ENCODE measurements around the gene MYL1. TPM values are rescaled to one million over a fixed set of nuclear protein-coding genes. Genes with fewer than 3 reads are reported as not detected.

Gene MYL1
- total RNA-seq (not detected), polyA plus RNA-seq (not detected), total RNA-seq (0 reads per million in 6 experiments)

GRCh38 chr2:210315015-210315788 lies at the start of gene MYL1:
MYL1 (minus strand) TSS chr2:210315174; CDS start chr2:210315042, 132 bp downstream.
- no peak for ATAC-seq
- POLR2A ChIA-PET: no interaction called here
- DNase-seq: no peak
- no peak within 1 kb of the TSS for H3K4me3 Mint-ChIP-seq
- H3K4me1 Mint-ChIP-seq: no peaks in the 10 kb centered on the region
- H3K9me3 Mint-ChIP-seq: no peaks in the 10 kb centered on the region
- H3K27me3 Mint-ChIP-seq: peaks cover 0 to 8% (median 1%) of the 10 kb centered on the region in 5 donors
- H3K36me3 Mint-ChIP-seq: no peaks in the 10 kb centered on the region
- H3K27ac Mint-ChIP-seq: no peak within 1 kb of the TSS

GRCh38 chr2:210363876-210364275 lies 48.9 kb upstream of the MYL1 start:
- peaks cover 0 to 4% (median 0%) of the 10 kb centered on the region in 9 donors for H3K9me3 Mint-ChIP-seq
- H3K4me1 Mint-ChIP-seq: no peaks in the 10 kb centered on the region
- DNase-seq (no peak), ATAC-seq (no peak)
- no peak overlapping the region for H3K4me3 Mint-ChIP-seq
- H3K36me3 Mint-ChIP-seq: no peaks in the 10 kb centered on the region
- POLR2A ChIA-PET: no interaction called here
- peaks cover 0 to 16% (median 3%) of the 10 kb centered on the region in 5 donors for H3K27me3 Mint-ChIP-seq
- H3K27ac Mint-ChIP-seq: no peak overlapping the region

DNA sequence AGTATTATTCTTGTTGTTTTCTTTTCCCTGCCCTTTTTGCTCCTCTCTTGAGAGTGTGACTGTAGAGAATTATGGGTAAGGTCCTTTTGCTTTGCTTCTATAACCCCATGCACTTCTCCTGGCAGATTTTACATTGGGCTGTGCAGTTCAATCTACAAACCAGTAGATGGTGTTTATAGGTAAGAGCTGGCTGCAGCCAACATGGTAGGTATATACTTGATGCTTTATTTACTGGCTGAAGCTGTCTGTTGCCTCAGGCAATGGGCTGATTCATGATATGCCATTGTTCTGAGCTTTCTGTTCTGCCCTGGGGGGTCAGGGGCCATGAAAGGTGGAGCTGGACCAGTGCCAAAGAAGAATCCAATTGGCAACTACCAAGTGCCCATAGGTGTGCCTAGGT lies 48.3 kb upstream of the MYL1 start:
- Mint-ChIP-seq H3K27ac (no peak overlapping the region), H3K4me3 (no peak overlapping the region), H3K4me1 (no peaks in the 10 kb centered on the region), H3K9me3 (peaks cover 0 to 4% (median 0%) of the 10 kb centered on the region in 9 donors), H3K36me3 (no peaks in the 10 kb centered on the region), H3K27me3 (peaks cover 0 to 16% (median 3%) of the 10 kb centered on the region in 5 donors)
- POLR2A ChIA-PET: no interaction called here
- DNase-seq (no peak), ATAC-seq (no peak)

DNA sequence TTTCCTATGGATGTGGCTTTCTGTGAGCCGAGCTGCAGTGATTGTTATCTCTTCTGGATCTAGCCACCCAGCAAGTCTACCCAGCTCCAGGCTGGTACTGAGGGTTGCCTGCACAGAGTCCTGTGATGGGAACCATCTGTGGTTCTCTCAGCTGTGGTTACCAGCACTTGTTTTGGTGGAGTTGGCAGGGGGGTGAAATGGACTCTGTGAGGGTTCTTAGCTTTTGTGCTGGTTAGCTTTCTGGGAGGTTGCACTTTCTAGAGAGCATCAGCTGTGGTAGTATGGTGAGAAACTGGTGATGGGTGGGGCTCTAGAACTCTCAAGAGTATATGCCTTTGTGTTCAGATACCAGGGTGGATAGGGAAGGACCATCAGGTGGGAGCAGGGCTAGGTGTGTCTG lies 45.4 kb upstream of the MYL1 start:
- ATAC-seq: no peak
- no peaks in the 10 kb centered on the region for H3K4me1 Mint-ChIP-seq
- DNase-seq: no peak
- POLR2A ChIA-PET: no interaction called here
- no peak overlapping the region for H3K4me3 Mint-ChIP-seq
- H3K36me3 Mint-ChIP-seq: no peaks in the 10 kb centered on the region
- peaks cover 0 to 4% (median 2%) of the 10 kb centered on the region in 9 donors for H3K9me3 Mint-ChIP-seq
- H3K27me3 Mint-ChIP-seq: peaks cover 0 to 16% (median 1%) of the 10 kb centered on the region in 5 donors
- H3K27ac Mint-ChIP-seq: no peak overlapping the region

DNA sequence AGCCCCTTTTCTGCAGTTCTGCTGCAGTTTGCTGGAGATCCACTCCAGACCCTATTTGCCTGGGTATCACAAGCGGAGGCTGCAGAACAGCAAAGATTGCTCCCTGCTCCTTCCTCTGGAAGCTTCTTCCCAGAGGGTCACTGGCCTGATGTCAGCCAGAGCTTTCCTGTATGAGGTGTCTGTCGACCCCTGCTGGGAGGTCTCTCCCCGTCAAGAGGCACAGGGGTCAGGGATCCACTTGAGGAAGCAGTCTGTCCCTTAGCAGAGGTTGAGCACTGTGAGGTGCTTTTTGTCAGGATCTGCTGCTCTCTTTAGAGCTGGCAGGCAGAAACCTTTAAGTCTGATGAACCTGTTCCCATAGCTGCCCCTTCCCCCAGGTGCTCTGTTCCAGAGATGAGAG lies 42.0 kb upstream of the MYL1 start:
- Mint-ChIP-seq H3K27ac (no peak overlapping the region), H3K4me3 (no peak overlapping the region), H3K4me1 (no peaks in the 10 kb centered on the region), H3K36me3 (no peaks in the 10 kb centered on the region), H3K9me3 (peaks cover 0 to 13% (median 0%) of the 10 kb centered on the region in 9 donors), H3K27me3 (peaks cover 0 to 16% (median 3%) of the 10 kb centered on the region in 5 donors)
- POLR2A ChIA-PET: no interaction called here
- DNase-seq (no peak), ATAC-seq (no peak)

DNA sequence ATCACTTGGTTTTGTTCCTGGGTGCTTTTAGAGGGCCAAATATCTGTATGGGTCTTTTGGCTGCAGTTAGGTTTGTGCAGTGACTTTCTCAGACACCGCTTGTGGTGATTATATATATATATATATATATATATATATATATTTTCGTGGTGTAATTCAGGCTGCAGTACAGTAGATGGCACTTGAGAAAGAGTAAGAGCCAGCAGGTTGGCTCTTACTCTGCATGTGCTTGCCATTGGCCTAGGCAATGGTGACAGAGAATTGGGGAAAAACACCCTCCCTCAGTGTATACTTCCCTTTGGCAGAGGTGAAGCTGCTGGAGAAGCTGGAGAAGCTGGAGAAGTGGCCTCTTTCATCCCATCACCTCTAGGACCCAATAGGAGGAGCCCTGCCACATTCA lies 22.2 kb upstream of the MYL1 start:
- no peak for DNase-seq
- POLR2A ChIA-PET: no interaction called here
- Mint-ChIP-seq H3K36me3 (peaks cover 0 to 10% (median 3%) of the 10 kb centered on the region in 3 donors), H3K4me1 (no peaks in the 10 kb centered on the region), H3K9me3 (peaks cover 4 to 41% (median 13%) of the 10 kb centered on the region in 9 donors), H3K27me3 (peaks cover 2 to 20% (median 4%) of the 10 kb centered on the region in 5 donors), H3K4me3 (no peak overlapping the region), H3K27ac (no peak overlapping the region)
- ATAC-seq: no peak

DNA sequence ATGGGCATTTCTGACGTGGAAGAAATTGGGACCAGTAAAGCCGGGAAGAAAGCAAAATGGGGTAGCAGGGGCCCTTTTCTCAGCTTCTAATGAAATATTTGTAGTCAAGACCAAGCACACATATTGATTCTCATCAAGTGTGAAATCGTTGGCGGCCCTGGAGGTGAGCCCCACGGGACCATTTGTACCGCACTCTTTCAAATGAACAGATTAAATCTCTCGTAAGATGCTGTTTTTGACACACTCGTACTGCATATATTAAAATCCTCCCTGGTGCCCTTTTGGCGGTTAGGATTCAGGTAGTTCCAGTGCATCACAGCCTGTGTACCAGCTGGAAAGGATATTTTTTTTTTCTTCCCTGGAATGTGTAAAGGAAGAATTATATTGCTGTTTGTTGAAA lies 9.9 kb upstream of the MYL1 start:
- DNase-seq (no peak), ATAC-seq (no peak)
- Mint-ChIP-seq H3K4me3 (no peak overlapping the region), H3K27me3 (no peaks in the 10 kb centered on the region), H3K36me3 (no peaks in the 10 kb centered on the region), H3K9me3 (peaks cover 0 to 8% (median 0%) of the 10 kb centered on the region in 9 donors), H3K27ac (no peak overlapping the region), H3K4me1 (no peaks in the 10 kb centered on the region)
- POLR2A ChIA-PET: no interaction called here

DNA sequence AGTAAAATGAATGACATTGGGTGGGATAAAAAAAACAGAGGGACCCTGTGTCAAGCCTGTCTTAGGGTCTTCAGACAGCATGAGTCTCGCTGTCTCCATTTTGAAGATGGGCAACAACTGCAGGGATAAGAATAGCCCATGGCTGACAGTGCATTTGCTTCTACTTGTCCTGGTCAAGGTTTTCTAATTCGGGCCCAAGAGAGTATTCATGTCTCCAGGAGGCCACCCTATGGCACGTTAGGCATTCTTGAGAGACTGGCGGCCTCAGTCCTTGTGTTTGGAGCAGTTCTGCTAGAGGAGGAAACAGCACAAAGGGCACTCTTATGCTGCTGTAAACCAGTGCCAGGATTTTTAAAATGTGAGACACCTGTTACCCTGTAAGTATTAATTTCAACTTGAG lies 9.5 kb upstream of the MYL1 start:
- no peaks in the 10 kb centered on the region for H3K4me1 Mint-ChIP-seq
- no peaks in the 10 kb centered on the region for H3K27me3 Mint-ChIP-seq
- H3K36me3 Mint-ChIP-seq: no peaks in the 10 kb centered on the region
- H3K9me3 Mint-ChIP-seq: peaks cover 0 to 5% (median 0%) of the 10 kb centered on the region in 9 donors
- no peak overlapping the region for H3K27ac Mint-ChIP-seq
- POLR2A ChIA-PET: no interaction called here
- no peak overlapping the region for H3K4me3 Mint-ChIP-seq
- ATAC-seq: no peak
- DNase-seq: no peak

DNA sequence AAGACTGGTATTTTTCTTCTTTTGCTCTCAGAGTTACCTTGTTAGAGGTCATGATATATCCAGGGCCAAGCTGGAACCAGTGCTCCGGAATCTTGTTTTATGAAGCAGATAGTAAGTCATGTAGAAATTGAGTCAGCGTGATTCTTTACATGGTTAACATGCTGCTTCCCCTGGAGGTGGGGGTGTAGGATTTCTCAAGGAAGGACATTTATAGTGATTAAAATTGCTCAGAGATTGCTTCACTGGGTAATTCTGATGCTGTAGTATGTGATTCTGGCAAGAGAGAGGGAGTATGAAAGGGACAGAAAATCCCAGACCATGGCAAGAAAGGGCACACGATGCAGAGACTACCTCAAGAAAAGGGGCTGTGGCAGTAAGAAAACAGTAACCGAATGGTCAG lies 8.0 kb upstream of the MYL1 start:
- POLR2A ChIA-PET: no interaction called here
- H3K4me1 Mint-ChIP-seq: no peaks in the 10 kb centered on the region
- no peak overlapping the region for H3K4me3 Mint-ChIP-seq
- no peak for ATAC-seq
- DNase-seq: no peak
- peaks cover 0 to 5% (median 0%) of the 10 kb centered on the region in 9 donors for H3K9me3 Mint-ChIP-seq
- no peak overlapping the region for H3K27ac Mint-ChIP-seq
- H3K36me3 Mint-ChIP-seq: no peaks in the 10 kb centered on the region
- H3K27me3 Mint-ChIP-seq: no peaks in the 10 kb centered on the region

GRCh38 chr2:210318891-210319290 lies 3.9 kb upstream of the MYL1 start:
- ATAC-seq (no peak), DNase-seq (no peak)
- Mint-ChIP-seq H3K36me3 (no peaks in the 10 kb centered on the region), H3K27ac (no peak overlapping the region), H3K9me3 (no peaks in the 10 kb centered on the region), H3K27me3 (peaks cover 0 to 5% (median 0%) of the 10 kb centered on the region in 5 donors), H3K4me3 (no peak overlapping the region), H3K4me1 (no peaks in the 10 kb centered on the region)
- POLR2A ChIA-PET: no interaction called here

- POLR2A ChIA-PET: no interaction called here
- Mint-ChIP-seq H3K4me3 (no peak overlapping the region), H3K36me3 (no peaks in the 10 kb centered on the region), H3K4me1 (no peaks in the 10 kb centered on the region), H3K27me3 (peaks cover 0 to 5% (median 0%) of the 10 kb centered on the region in 5 donors), H3K9me3 (no peaks in the 10 kb centered on the region), H3K27ac (no peak overlapping the region)
- no peak for DNase-seq
- ATAC-seq: no peak
Measured at GRCh38 chr2:210318486-210318885, 3.5 kb upstream of the MYL1 start.

GRCh38 chr2:210310550-210310949 lies 4.4 kb downstream of the MYL1 start:
- ATAC-seq (no peak), DNase-seq (no peak)
- Mint-ChIP-seq H3K27ac (no peak overlapping the region), H3K4me3 (no peak overlapping the region), H3K9me3 (no peaks in the 10 kb centered on the region), H3K27me3 (peaks cover 0 to 11% (median 1%) of the 10 kb centered on the region in 5 donors), H3K4me1 (no peaks in the 10 kb centered on the region), H3K36me3 (no peaks in the 10 kb centered on the region)
- POLR2A ChIA-PET: no interaction called here

DNA sequence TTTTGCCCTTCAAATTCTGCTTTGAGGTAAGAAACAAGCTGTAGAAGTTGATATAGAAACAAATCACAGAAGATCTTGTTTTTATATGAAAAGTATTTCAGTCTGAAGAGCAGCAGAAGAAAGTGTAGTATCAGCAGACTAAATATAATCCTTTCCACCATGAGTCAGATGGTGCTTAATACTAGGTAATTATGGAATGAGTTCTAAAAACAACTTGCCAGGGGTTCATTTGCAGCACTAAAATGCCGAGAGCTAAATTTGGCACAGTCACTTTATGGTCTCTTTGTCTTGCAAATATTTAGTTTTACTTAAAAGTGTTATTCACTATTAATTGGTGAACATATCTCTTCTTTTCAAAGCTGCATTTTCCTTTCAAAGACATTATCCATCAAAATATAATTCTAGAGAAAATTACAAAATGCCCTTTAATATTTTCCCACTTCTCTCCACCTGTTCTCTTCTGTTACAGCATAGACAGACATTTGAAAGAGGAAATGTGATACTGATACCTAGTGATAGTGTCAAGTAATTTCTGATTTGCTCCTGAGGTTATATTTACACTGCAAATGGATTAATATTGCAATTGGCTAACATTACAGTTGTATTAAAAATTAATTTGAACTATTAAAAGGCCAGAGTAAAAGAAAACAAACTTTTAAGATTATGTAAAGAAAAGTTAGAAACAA lies 5.3 kb downstream of the MYL1 start:
- H3K27ac Mint-ChIP-seq: no peak overlapping the region
- no peaks in the 10 kb centered on the region for H3K36me3 Mint-ChIP-seq
- no peak for ATAC-seq
- peaks cover 0 to 8% (median 1%) of the 10 kb centered on the region in 5 donors for H3K27me3 Mint-ChIP-seq
- POLR2A ChIA-PET: no interaction called here
- H3K4me3 Mint-ChIP-seq: no peak overlapping the region
- DNase-seq: no peak
- H3K4me1 Mint-ChIP-seq: no peaks in the 10 kb centered on the region
- no peaks in the 10 kb centered on the region for H3K9me3 Mint-ChIP-seq
